Measurements from ENCODE around the gene GALNTL6. TPM values are rescaled to one million over a fixed set of nuclear protein-coding genes. Genes with fewer than 3 reads are reported as not detected.

Gene GALNTL6
- total RNA-seq, 1 experiment from 2014 or later = not detected

DNA sequence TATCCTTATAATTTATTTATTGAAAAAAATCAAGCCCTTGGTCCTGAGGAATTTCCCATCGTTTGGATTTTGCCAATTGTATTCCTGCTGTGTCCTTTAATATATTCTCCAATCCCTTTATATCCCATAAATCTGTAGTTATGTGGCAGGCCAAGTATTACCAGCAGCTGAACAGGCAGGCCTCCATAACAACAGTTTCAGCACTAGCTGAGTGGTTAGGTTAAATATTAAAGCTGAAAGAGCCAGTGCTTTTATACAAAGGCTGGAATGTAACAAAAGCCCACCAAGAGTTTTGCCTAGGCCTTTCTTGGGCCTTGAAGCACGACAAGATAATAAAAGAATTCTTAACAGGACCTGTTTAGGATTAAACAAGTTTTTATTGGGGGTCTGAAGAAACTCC lies 988.8 kb downstream of the GALNTL6 start:
- no peak overlapping the region for H3K27ac Mint-ChIP-seq (ENCODE audit: low read depth, unreplicated experiment)
- intact Hi-C loops (cut with micrococcal nuclease) = no loop called here
- DNase-seq (ENCODE audit: unreplicated experiment) = no peak
- H3K4me3 Mint-ChIP-seq (ENCODE audit: unreplicated experiment) = no peak overlapping the region
- no peaks in the 10 kb centered on the region for H3K4me1 Mint-ChIP-seq (ENCODE audit: insufficient read depth, unreplicated experiment)
- ChIA-PET CTCF (no interaction called here), POLR2A (no interaction called here)
- peaks cover 81% of the 10 kb centered on the region for H3K27me3 Mint-ChIP-seq (ENCODE audit: insufficient read depth, unreplicated experiment)
- no TSS peak for BruUV-seq (replicated peaks)
- TF ChIP-seq, protein P1, sequence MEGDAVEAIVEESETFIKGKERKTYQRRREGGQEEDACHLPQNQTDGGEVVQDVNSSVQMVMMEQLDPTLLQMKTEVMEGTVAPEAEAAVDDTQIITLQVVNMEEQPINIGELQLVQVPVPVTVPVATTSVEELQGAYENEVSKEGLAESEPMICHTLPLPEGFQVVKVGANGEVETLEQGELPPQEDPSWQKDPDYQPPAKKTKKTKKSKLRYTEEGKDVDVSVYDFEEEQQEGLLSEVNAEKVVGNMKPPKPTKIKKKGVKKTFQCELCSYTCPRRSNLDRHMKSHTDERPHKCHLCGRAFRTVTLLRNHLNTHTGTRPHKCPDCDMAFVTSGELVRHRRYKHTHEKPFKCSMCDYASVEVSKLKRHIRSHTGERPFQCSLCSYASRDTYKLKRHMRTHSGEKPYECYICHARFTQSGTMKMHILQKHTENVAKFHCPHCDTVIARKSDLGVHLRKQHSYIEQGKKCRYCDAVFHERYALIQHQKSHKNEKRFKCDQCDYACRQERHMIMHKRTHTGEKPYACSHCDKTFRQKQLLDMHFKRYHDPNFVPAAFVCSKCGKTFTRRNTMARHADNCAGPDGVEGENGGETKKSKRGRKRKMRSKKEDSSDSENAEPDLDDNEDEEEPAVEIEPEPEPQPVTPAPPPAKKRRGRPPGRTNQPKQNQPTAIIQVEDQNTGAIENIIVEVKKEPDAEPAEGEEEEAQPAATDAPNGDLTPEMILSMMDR (IDR thresholded peaks at IDR 0.05; ENCODE audit: unreplicated experiment) = no peak
- no peaks in the 10 kb centered on the region for H3K9me3 Mint-ChIP-seq (ENCODE audit: unreplicated experiment)
- no peaks in the 10 kb centered on the region for H3K36me3 Mint-ChIP-seq (ENCODE audit: insufficient read depth, unreplicated experiment)

DNA sequence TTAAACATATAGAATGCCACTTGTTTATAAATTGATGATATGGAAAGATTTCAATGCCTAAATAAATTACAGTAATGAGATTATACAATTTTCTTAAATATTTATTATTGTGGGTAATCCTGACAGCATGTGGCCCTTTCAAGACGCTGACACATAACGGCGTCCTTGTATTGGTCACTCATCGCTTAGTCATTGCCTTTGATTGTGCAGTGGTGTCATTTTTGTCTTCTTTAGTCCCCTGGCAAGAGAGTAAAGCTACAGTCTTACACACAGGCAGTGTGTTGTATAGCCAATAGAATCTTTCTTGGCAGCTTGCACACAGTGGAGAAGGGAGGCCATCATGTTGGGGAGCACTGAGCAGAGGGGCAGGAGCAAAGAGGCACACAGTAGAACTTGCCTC lies 993.6 kb downstream of the GALNTL6 start:
- H3K27me3 Mint-ChIP-seq (ENCODE audit: insufficient read depth, unreplicated experiment) = peaks cover 83% of the 10 kb centered on the region
- intact Hi-C loops (cut with micrococcal nuclease) = no loop called here
- POLR2A ChIA-PET = no interaction called here
- no peaks in the 10 kb centered on the region for H3K36me3 Mint-ChIP-seq (ENCODE audit: insufficient read depth, unreplicated experiment)
- CTCF ChIA-PET = no interaction called here
- no peak overlapping the region for H3K27ac Mint-ChIP-seq (ENCODE audit: low read depth, unreplicated experiment)
- TF ChIP-seq, protein P1 (IDR thresholded peaks at IDR 0.05; ENCODE audit: unreplicated experiment) = no peak
- no peak for DNase-seq (ENCODE audit: unreplicated experiment)
- no peaks in the 10 kb centered on the region for H3K4me1 Mint-ChIP-seq (ENCODE audit: insufficient read depth, unreplicated experiment)
- H3K9me3 Mint-ChIP-seq (ENCODE audit: unreplicated experiment) = no peaks in the 10 kb centered on the region
- no peak overlapping the region for H3K4me3 Mint-ChIP-seq (ENCODE audit: unreplicated experiment)
- BruUV-seq (replicated peaks) = no TSS peak

DNA sequence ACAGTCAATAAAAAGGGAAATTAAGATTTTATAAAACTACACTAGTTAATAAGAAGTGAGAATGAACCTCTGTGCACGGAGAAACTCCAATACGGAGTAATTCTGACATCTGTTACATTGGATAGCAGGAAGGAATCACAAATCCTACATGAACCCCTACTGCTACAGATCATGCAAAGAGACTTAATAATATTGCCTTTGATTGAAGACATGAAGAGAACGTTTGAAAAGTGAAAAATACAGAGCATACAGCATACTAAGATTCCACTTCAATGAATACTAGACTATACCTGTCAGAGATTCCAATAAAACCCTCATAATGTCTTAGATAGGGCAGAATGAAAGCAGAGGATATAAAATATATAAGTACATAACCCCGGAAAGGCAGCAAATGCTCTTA lies 995.0 kb downstream of the GALNTL6 start:
- no peaks in the 10 kb centered on the region for H3K36me3 Mint-ChIP-seq (ENCODE audit: insufficient read depth, unreplicated experiment)
- H3K4me1 Mint-ChIP-seq (ENCODE audit: insufficient read depth, unreplicated experiment) = no peaks in the 10 kb centered on the region
- TF ChIP-seq, protein P1 (IDR thresholded peaks at IDR 0.05; ENCODE audit: unreplicated experiment) = no peak
- BruUV-seq (replicated peaks) = no TSS peak
- intact Hi-C loops (cut with micrococcal nuclease) = no loop called here
- no peak overlapping the region for H3K27ac Mint-ChIP-seq (ENCODE audit: low read depth, unreplicated experiment)
- peaks cover 92% of the 10 kb centered on the region for H3K27me3 Mint-ChIP-seq (ENCODE audit: insufficient read depth, unreplicated experiment)
- H3K4me3 Mint-ChIP-seq (ENCODE audit: unreplicated experiment) = no peak overlapping the region
- DNase-seq (ENCODE audit: unreplicated experiment) = no peak
- CTCF ChIA-PET = interaction anchor here (0.9 kb wide), 1 partner anchor 9 kb away, joined by 3 read pairs; no protein-coding TSS in a partner anchor
- POLR2A ChIA-PET = interaction anchor here (0.7 kb wide), 1 partner anchor 1253 kb away, joined by 4 read pairs; no protein-coding TSS in a partner anchor
- H3K9me3 Mint-ChIP-seq (ENCODE audit: unreplicated experiment) = no peaks in the 10 kb centered on the region

DNA sequence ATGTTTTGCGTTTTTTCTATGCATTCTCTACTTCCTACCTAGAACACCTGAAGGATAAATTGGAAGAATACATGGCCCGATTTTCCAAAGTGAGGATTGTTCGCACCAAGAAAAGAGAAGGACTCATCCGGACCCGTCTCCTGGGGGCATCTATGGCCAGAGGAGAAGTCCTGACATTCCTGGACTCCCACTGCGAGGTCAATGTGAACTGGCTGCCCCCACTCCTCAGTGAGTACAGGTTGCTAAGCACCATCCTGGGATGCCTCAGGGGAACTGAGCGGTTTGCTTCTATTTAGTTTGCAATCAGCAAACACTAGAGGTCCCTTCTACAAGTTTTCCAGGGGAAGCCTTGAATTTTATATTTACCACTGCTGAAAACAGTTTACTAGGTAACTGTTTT lies 996.1 kb downstream of the GALNTL6 start:
- H3K4me3 Mint-ChIP-seq (ENCODE audit: unreplicated experiment) = no peak overlapping the region
- no peak overlapping the region for H3K27ac Mint-ChIP-seq (ENCODE audit: low read depth, unreplicated experiment)
- BruUV-seq (replicated peaks) = no TSS peak
- H3K9me3 Mint-ChIP-seq (ENCODE audit: unreplicated experiment) = no peaks in the 10 kb centered on the region
- H3K27me3 Mint-ChIP-seq (ENCODE audit: insufficient read depth, unreplicated experiment) = peaks cover 100% of the 10 kb centered on the region
- POLR2A ChIA-PET = no interaction called here
- intact Hi-C loops (cut with micrococcal nuclease) = no loop called here
- H3K36me3 Mint-ChIP-seq (ENCODE audit: insufficient read depth, unreplicated experiment) = no peaks in the 10 kb centered on the region
- CTCF ChIA-PET = interaction anchor here (0.9 kb wide), 1 partner anchor 8 kb away, joined by 3 read pairs; no protein-coding TSS in a partner anchor
- TF ChIP-seq, protein P1 (IDR thresholded peaks at IDR 0.05; ENCODE audit: unreplicated experiment) = no peak
- DNase-seq (ENCODE audit: unreplicated experiment) = no peak
- no peaks in the 10 kb centered on the region for H3K4me1 Mint-ChIP-seq (ENCODE audit: insufficient read depth, unreplicated experiment)
